Kidney capillary endothelial cell (primary cell): ENCODE results near the gene XPO6.

Experiments
- DNase-seq: peaks from one replicate; pipeline ENCODE4 v3.0.0-alpha.2; 2018; ENCODE audit warnings: low spot score

XPO6 gene

GRCh38 chr16:28182801-28183200 lies 29.0 kb downstream of the XPO6 start:
- DNase-seq: no peak

- no peak for DNase-seq
Observed at GRCh38 chr16:28182183-28182582, 29.6 kb downstream of the XPO6 start.

- DNase-seq: peak; percentile 65
Observed at GRCh38 chr16:28181515-28181914, 30.2 kb downstream of the XPO6 start.

GRCh38 chr16:28180655-28181460 lies 30.9 kb downstream of the XPO6 start:
- DNase-seq: no peak

GRCh38 chr16:28179354-28179753 lies 32.4 kb downstream of the XPO6 start:
- DNase-seq: peak; percentile 14

GRCh38 chr16:28175715-28176114 lies 36.0 kb downstream of the XPO6 start:
- no peak for DNase-seq

- DNase-seq: no peak
Observed at GRCh38 chr16:28172336-28172735, 39.4 kb downstream of the XPO6 start.

GRCh38 chr16:28171816-28172215 lies 39.9 kb downstream of the XPO6 start:
- DNase-seq: no peak

GRCh38 chr16:28168991-28169554 lies 42.7 kb downstream of the XPO6 start:
- DNase-seq: no peak

GRCh38 chr16:28167730-28168129 lies 44.0 kb downstream of the XPO6 start:
- no peak for DNase-seq

- no peak for DNase-seq
Observed at GRCh38 chr16:28167221-28167620, 44.5 kb downstream of the XPO6 start.

GRCh38 chr16:28166394-28167208 lies 45.2 kb downstream of the XPO6 start:
- no peak for DNase-seq

GRCh38 chr16:28165598-28165997 lies 46.2 kb downstream of the XPO6 start:
- no peak for DNase-seq

GRCh38 chr16:28164140-28164539 lies 47.6 kb downstream of the XPO6 start:
- no peak for DNase-seq

GRCh38 chr16:28163699-28164098 lies 48.1 kb downstream of the XPO6 start:
- DNase-seq: no peak

- DNase-seq: no peak
Observed at GRCh38 chr16:28162326-28162877, 49.4 kb downstream of the XPO6 start.

- DNase-seq: no peak
Observed at GRCh38 chr16:28161626-28162025, 50.1 kb downstream of the XPO6 start.

- DNase-seq: no peak
Observed at GRCh38 chr16:28158136-28158535, 53.6 kb downstream of the XPO6 start.

- DNase-seq: no peak
Observed at GRCh38 chr16:28156056-28156680, 55.6 kb downstream of the XPO6 start.

- DNase-seq: no peak
Observed at GRCh38 chr16:28155293-28155692, 56.5 kb downstream of the XPO6 start.

- DNase-seq: no peak
Observed at GRCh38 chr16:28151180-28151579, 60.6 kb downstream of the XPO6 start.
